B cell (primary cell): Measurements from ENCODE around the gene KCNK4.

Experiments used
- CTCF ChIP-seq: fragments of 200-600 bp; IDR thresholded peaks from one replicate; pipeline ENCODE4 v1.8.0; 2022; ENCODE audit warnings: antibody characterized with exemption, mild to moderate bottlenecking
- EZH2 ChIP-seq: IDR thresholded peaks from 2 replicates; pipeline ENCODE4 v1.6.1; 2012; ENCODE audit warnings: borderline replicate concordance, low read depth, mild to moderate bottlenecking, moderate library complexity, low read length; ENCODE audit not compliant: insufficient read depth, poor library complexity, severe bottlenecking

GRCh38 chr11:64255135-64256128 is 35.7 kb upstream of the KCNK4 start:
- TF ChIP-seq CTCF = no peak
- TF ChIP-seq EZH2 = no peak
